NCI-H2171 (cell line): ENCODE results near the gene ABHD12.
"Not testable (repeated sequence)": the region's sequence is repeated elsewhere in the genome, so short reads cannot be mapped to it uniquely, and the experiment has no call there.

ENCODE experiments used
- DNase-seq: peaks from one replicate; lab custom pipeline; 2025; lab: John Stamatoyannopoulos, UW

The ABHD12 gene

DNA sequence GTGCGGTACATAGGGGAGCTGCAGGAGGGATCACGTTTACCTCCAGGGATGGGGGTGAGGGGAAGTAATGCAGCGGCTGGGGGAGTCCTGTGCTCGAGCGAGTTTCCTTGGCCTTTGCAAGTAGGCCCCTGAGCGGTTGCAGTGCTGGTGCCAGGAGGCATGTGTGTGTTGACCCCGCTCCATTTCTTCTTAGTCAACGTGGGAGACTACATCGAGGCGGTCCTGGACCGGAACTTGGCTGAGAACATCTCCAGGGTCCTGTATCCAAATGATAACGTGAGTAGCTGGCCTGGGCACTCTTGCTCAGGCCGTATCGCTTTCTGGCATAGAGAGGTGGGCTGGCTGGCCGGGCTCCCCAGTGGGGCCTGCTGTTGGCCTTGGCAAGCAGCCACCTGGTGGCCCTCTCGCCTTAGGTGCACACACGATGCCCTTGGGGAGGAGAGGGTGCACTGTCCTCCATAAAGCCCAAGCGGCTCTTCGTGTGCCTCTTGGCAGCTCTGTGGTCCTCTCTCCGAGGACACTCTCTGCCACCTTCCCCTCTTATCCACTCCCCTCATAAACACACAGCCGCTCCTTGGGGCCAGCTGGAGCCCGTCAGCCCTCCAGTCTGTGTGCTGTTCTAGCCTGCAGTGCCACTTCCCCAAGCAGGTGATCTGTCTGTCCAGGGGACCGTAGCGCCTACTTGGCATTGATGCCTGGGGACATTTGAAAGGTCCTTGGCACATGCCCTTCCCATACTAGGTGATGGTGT is 113.4 kb downstream of the ABHD12 start:
- no peak for DNase-seq

DNA sequence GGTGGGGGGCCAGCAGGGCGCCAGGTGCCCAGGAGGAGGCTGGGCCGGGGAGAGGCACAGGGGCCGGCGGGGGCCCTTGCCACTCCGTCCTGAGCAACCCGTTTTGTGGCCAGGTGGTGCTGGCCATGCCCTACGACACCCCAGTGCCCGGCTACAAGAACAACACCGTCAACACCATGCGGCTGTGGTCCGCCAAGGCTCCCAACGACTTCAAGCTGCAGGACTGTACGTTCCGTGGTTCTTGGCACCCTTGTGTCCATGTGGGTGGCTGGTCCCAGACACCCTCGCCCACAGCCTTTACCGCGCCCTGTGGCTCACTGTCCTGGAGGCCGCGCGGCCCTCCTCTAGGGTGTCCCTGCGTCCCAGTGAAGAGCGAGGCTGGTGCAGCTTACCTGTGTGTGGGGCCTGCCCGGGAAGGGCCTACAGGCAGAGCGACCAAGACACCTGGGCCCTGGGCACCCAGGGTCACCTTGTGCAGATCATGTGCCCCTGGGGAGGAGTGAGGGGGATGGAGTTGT is 114.0 kb downstream of the ABHD12 start:
- DNase-seq, result no peak

DNA sequence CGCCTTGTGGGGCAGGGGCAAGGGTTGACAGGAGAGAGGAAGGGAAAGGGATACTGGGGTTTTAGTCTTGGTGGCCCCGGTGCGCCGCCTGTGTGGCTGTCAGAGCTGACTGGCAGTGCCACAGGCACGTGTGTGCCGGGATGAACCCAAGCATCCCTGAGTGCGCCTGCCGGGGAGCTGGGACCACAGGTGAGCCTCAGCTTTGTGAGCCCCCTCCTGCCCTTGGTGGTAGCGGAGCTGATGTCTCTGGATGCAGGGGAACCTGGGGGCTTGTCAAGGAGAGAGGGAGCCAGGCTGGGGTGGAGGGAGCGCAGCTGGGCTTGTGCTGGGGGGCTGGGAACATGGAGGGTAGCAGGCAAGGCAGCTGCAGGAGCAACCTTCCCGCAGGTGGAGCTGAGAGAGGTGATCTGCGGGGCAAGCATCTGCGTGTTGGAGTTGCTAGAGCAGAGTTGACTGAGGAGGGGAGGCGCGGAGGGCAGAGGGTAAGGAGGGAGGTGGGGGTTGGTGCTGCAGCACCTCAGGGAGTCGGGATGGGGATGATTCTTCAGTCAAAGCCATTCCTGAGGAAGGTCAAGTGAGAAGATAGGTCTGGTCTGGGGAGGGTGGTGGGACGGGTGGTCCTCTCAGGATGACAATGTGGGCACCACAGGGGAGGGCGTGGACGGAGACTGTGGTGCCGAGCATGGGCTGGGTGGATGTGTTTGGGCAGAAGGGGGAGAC is 114.7 kb downstream of the ABHD12 start:
- no peak for DNase-seq

DNA sequence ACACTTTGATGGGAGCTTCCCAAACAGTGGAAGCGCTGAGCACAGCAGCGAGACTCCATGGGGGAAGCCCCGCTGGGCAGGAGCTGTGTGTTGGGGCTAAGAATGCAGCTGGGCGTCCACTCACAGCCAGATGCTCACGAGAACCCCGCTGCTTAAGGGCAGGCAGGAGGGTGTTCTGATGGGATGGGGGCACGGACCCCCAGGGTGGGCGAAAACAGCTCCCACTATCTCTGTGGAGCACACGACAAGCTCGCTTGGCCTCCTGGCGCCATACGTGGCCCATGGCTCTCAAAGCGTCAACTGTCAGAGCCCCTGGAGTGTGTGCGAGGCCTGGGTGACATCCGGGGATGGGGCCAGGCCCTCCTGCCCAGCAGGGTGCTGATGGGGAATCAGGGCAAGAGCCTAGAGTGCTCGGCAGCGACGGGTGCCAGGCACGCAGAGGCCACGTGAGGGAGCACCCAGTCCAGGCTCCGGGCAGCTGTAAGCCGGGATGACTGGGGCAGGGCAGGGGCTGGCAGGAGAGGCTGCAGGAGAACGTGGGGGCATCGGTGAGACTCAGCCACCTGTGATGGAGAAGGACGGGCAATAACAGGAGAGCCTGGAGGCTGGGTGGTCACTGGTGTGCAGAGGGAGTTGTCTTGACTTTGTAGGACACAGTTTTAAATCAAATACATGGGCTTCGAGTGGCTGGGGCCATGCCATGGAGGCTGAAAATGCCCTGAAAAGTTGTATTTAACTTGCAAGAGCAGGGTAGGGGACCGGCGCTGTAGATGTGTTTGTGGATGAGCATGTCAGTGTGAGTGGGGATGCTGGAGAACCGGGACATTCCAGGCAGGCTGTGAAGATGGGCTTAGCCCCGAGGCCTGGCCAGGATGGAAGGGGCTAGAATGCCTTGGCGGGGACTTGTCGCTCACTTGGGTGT is 115.5 kb downstream of the ABHD12 start:
- no peak for DNase-seq

DNA sequence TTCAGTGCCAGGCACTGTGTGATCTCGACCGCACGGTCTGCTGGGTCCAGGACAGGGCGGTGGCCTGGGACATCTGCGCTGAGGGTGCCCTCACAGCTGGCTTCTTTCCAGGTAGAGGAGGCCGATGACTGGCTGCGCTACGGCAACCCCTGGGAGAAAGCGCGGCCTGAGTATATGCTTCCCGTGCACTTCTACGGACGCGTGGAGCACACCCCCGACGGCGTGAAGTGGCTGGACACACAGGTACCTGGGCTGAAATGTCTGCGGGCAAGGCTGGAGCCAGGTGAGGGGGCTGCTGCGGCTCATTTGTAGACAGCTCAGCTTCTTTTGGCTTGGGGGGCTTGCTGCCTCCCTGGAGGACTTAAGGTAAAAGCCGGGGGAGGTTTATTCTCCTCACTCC is 116.2 kb downstream of the ABHD12 start:
- DNase-seq, result no peak

DNA sequence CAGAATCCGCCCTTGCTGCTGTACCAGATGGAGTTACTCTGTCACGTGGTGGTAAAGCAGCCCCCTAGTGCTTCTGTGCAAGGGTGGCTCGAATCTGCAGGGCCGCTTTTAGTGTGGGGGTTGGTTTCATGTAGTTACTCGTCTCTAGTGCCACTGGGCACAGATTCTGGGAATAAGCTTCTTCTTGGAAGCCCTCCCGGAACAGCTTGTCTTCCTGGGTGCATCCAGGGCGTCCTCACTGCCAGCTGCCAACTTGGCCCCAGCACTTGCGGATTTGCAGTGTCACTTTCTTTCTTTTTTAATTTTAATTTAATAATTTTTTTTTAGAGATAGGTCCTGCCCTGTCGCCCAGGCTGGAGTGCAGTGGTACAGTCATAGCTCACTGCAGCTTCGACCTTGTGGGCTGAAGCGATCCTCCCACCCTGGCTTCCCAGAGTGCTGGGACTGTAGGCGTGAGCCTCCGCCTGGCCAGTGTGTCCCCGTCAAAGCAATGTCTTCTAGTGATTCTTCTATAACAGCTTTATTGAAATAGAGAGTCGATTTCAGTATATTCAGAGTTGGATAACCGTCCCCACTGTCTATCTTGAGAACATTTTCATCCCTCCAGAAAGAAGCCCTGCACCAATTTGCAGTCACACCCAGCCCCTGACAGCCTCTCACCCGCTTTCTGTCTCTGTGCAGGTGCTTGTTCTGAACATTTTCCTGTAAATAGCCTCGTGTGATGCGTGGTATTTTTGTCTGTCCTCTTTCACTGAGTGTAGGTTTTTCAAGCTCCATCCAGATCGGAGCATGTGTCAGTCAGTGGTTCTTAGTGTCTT is 116.9 kb downstream of the ABHD12 start:
- no peak for DNase-seq

DNA sequence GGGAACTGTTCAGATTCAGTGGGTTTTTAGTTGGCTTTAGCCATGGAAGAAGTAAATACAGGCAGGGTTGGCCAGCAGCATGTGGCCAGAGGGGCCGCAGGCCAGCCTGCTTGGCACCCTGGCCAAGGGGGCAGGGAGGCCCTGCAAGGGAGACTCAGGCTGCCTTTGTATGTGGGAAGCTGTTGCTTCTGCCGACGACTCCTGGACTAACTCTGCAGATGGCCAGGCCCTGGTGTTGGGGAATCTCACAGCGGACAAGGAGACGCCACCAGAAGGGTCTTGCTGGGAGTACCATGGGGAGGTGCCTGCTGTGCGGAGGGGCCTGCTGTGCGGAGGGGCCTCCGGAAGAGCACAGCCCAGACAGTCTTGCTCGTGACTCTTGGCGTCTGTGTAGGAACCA is 117.6 kb downstream of the ABHD12 start:
- no peak for DNase-seq

DNA sequence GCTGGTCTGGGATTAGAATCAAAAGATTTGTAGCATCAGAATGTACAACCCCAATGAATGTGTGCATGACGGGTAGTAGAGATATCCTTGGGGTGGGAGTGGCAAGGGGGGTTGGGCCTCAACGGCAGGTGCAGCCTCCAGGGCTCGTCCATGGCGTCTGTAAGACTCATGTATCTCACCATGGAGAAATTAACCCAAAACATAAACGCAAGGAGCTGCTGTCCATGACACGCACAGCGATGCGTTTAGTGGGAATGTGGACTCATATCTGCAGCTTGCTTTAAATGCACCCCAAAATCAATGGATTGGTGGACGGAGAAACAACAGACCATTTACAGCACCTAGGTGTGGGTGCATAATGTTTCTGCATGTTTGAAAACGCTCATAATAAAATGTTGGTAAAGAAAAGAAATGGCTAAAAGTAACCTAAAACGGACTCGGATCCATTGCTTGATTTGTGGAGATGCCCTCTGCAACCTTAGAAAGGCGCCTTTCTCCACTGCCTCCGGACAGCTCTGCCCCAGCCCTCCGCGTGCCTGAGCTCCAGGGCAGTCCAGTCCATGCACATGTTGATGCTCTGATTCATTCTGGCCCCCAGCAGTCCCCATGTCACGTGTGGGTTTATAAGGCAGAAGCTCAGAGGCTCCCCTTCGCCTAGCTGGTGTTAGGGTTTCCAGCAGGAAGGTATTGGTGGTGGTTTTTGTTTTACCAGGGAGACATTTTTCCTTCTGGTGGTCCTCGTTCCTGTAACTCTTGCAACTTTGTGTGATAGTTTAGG is 118.2 kb downstream of the ABHD12 start:
- no peak for DNase-seq

DNA sequence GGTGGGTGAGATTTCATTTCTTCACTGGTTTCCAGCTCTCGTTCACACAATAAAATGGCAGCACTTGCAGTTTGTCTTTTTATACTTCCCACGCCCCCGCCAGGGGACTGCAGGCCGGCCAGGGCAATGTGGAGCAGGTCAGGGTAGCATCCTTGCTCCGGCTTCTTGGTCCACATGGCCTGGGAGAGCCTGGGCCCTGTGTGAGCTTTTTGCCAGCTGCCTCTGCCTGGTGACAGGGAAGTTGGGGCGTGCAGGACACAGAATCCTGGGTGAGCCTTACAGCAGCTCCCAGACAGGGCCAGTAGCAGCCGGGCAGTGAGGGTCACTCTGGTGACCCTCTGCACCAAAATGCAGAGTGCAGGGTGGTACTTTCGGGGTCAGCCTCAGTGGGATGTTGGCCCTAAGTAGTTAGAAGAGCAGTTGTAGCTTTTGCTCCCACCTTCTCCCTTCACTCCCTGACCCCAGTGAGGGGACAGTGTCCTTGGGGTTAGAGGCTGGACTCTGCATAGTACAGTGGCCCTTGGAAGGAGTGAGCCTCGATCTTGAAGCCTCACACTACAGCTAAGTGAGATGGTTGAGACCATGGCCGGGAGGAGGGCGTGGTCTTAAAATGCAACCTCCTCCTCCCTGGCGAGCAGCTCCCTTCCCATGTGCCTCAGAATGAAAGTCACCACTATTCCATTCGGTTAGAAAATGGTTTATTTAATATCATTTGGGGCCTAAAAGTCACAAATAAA is 119.0 kb downstream of the ABHD12 start:
- DNase-seq, result no peak

DNA sequence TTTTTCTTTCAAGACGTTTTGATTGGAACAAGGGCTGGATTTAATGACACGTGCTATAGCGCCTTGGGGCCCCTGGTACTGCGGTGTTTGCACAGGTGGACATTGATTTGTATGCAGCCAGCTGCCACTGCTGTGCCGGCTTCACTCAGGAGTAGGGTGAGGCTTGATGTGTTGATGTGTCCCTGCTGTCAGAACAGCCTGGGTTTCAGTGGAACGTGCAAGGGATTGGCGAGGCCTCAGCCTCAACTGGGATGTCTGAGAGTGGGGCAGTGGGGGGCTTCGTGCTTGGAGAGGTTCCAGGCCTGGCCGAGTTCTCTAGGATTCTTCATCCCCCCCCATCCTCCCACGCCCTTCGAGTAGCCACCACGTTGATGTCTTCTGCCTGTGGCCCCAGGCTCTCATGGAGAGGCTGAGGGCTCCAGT is 119.8 kb downstream of the ABHD12 start:
- DNase-seq, result no peak

DNA sequence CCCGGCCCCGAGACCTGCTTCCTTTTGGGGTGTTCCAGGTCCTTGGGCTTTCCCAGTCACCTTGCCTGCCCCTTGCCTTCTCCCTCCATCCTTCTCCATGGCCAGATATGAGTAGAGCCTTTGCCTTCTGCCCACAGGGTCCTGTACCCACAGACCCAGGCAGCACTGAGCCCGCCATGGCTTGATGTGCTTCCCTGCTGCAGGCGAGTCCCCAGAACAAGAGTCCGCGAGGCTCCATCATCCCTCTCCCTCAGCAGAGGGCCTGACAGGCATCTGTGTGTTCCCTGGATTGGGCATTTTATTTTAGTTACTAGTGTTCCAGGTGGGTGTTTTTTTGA is 120.8 kb downstream of the ABHD12 start:
- DNase-seq, result no peak

DNA sequence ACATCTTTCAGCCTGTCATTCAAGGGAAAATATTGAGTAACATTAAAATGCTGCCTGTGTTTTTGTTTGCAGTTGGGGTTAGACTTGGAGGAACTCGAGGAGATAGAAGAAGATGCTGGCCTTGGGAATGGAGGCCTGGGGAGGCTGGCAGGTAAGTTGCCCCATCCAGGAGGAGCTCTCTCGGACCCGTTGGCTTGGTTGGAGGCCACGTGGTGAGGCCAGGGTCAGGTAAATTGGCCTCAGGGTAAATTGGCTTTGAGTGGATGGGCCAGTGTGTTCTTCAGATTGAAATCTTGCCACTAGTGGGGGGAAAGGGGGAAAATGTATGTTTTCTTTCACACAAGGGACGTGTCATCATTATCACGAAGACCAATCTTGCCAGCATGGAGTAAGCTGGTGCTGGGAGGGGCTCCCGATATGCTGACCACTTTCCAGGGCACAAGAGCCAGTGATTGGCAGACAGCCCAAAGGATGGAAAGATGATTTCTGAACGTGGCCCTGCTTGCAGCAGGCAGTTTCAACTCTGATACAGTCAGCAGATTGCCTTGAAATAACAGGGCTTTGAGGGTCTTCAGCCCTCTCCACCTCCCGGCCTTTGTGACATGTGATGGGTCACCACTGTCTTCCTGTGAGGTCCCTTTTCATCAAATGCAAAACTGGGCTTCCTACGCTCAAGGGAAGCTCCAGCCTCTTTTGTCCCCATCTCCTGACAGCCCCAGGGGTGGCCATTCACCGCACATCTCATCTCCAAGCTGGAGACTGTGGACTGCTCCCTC is 121.4 kb downstream of the ABHD12 start:
- DNase-seq, result no peak

DNA sequence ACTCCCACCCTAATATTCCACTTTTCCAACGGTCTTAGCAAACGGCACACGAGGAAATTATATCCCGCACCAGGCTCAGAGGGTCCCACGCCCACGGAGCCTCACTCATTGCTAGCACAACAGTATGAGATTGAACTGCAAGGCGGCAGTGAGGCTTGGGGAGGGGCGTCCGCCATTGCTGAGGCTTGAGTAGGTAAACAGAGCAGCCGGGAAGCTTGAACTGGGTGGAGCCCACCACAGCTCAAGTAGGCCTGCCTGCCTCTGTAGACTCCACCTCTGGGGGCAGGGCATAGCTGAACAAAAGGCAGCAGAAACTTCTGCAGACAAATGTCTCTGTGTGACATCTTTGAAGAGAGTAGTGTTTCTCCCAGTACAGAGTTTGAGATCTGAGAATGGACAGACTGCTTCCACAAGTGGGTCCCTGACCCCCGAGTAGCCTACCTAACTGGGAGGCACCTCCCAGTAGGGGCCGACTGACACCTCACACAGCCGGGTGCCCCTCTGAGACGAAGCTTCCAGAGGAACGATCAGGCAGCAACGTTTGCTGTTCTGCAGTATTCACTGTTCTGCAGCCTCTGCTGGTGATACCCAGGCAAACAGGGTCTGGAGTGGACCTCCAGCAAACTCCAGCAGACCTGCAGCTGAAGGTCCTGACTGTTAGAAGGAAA is 129.7 kb downstream of the ABHD12 start:
- not testable (repeated sequence) for DNase-seq

DNA sequence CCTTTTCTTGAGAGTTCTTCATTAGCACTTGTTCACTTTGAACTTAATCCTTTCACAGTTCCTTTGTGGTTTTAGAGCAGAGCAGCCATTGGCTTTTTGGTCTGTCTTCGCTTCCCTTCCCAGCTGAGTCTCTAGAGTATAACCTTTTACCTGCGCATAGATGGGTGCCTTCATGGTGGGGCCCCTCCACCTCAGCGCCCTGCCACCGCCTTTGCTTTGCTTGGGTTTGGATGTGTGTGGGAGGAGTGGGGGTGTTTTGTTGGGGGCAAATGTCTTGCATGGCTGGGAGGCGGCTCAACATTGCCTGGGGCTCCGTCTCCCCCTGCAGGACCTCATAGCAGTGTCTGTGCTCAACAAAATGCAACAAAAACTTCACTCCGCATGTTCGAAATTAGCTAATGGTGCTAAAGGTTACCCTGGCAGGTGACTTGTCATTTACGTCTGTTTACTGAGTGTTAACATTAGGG is 130.8 kb downstream of the ABHD12 start:
- DNase-seq, result no peak

DNA sequence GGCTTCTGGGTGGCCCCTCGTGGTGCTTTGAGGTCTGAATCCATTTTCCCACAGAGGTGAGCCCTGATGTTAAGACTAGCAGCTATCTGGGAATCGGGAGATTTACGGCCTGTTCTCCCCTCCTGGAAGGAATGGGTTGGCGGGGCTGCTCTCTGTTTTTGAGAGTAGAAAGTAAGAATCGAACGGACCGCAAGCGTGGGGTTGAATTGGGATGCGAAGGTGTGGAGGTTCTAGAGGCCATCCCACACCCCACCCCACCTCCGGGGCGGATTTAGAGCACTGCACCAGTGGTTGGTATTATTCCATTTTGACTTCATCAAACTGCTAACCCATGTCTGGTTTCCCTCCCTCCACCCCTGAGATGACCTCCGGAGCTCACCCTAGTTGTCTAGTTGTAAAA is 131.3 kb downstream of the ABHD12 start:
- DNase-seq, result no peak

DNA sequence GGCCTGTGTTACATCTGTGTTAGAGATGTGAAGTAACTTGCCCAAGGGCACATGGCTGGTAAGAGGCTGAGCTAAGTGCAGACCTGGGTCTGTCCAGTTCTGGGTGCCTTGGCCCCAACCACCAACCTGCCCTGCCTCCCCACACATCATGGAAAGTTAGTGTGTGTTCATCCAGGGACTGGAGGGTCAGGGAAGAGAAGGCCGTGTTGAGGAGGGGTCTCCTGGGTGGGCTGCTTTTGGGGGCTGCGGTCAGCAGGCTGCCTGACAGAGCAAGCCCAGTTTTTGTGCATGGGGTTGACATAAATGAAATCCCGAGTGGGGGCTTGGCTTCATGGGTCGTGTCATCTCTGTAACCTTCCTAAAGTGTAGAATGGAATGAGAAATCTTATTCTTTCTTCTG is 131.8 kb downstream of the ABHD12 start:
- no peak for DNase-seq

DNA sequence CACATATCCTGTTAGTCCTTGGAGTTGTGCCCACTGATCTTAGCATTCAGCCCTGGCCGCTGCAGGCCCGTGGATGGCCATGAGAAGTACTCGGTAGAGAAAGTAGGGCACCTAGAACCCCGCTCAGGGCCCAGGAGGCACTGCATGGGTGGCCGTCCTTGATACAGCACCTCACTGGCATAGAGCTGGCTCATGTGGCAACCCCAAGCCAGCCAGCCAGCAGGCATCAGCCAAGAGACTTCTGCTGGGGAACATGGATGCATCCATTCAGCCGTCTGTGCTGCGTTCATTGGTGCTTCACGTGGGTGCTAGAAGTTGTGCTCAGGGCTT is 132.2 kb downstream of the ABHD12 start:
- DNase-seq, result no peak

DNA sequence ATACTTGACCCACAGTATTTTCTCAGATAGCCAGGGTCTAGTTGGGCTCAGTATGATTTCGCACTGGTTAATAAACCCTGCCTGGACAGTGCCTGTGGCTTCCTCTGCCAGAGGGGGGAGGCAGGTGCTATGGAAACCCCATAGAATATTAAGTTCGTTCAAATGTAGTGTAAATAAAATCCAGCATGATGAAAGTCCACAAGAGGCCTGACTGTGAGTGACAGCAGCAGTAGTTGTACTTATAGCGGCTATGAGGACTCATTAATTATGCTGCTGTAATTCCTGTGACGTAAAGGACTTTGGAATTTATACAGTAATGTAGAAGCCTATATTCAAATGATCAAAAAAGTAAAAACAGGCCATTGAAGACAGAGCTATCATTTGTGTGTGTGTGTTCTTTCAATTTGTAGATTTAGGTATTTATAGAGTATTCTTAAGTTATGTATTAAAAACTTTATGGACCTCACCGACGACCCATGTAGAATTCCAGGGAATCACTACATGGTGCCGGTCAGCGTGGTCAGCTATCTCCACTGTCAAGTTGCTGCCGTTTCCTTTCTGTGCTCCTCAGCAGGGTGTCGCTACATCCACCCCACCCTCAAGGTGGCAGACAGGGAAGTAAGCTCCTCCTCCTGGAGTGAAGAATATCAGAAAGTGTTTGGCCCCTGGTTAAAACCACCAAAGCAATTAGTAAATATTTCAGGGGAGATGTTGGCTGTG is 132.7 kb downstream of the ABHD12 start:
- no peak for DNase-seq
